HepG2 (cell line): ENCODE results near the gene ADGRD1. TPM values are rescaled to one million over a fixed set of nuclear protein-coding genes. Genes with fewer than 3 reads are reported as not detected.
A peak's percentile ranks its signal among the peaks of the same experiment; 100 is the strongest.

Experiments used
- ARHGAP35 ChIP-seq: sonication (generic); formaldehyde crosslinking; IDR thresholded peaks from 2 replicates; pipeline ENCODE4 v1.9.0; 2022; ENCODE audit warnings: mild to moderate bottlenecking, inconsistent platforms, moderate library complexity, missing genetic modification reagents, borderline replicate concordance
- ASH2L ChIP-seq: fragments of 300-600, 200-600 bp; sonication (generic); IDR thresholded peaks from 2 replicates; pipeline ENCODE4 v1.7.0; 2017; ENCODE audit warnings: low read depth, mild to moderate bottlenecking, moderate library complexity, mixed read lengths, low read length; ENCODE audit not compliant: insufficient read length
- CBFB ChIP-seq: sonication (generic); formaldehyde crosslinking; IDR thresholded peaks from 2 replicates; pipeline ENCODE4 v1.4.0; 2020; ENCODE audit warnings: missing genetic modification reagents
- CREB1 ChIP-seq, 2 experiments: fragments of 450-650 bp in 1 of 2; IDR thresholded peaks; 2 replicates each; pipeline ENCODE4 v1.6.1; 2016 to 2017; ENCODE audit warnings: control low read depth in 1 of 2, mild to moderate bottlenecking in 1 of 2, missing compliant biosample characterization in 1 of 2, missing genetic modification characterization in 1 of 2
- E2F2 ChIP-seq: sonication (generic); formaldehyde crosslinking; IDR thresholded peaks from 2 replicates; pipeline ENCODE4 v1.4.0; 2020; ENCODE audit warnings: missing genetic modification reagents, borderline replicate concordance
- MNT ChIP-seq: fragments of 450-650 bp; IDR thresholded peaks from 2 replicates; pipeline ENCODE4 v1.6.1; 2016
- NFYB ChIP-seq: sonication (generic); formaldehyde crosslinking; IDR thresholded peaks from 2 replicates; pipeline ENCODE4 v1.4.0; 2020; ENCODE audit warnings: missing genetic modification reagents
- NFYC ChIP-seq: IDR thresholded peaks from 2 replicates; pipeline ENCODE4 v1.6.1; 2016; ENCODE audit warnings: missing genetic modification reagents, missing compliant biosample characterization
- NR2F6 ChIP-seq, 2 experiments: IDR thresholded peaks; 2 replicates each; pipeline ENCODE4 v1.6.1; 2016; ENCODE audit warnings: antibody characterized with exemption in 1 of 2, mild to moderate bottlenecking in 1 of 2
- RCOR2 ChIP-seq: IDR thresholded peaks from 2 replicates; pipeline ENCODE4 v1.6.1; 2016; ENCODE audit warnings: missing biosample characterization, missing genetic modification reagents
- RFX1 ChIP-seq: fragments of 450-650 bp; IDR thresholded peaks from 2 replicates; pipeline ENCODE4 v1.6.1; 2017
- SETDB1 ChIP-seq: sonication (generic); formaldehyde crosslinking; IDR thresholded peaks from 2 replicates; pipeline ENCODE4 v1.5.1; 2020; ENCODE audit warnings: missing genetic modification reagents, mild to moderate bottlenecking, borderline replicate concordance
- STAT5B ChIP-seq: sonication (generic); formaldehyde crosslinking; IDR thresholded peaks from 2 replicates; pipeline ENCODE4 v1.4.0; 2020; ENCODE audit warnings: missing genetic modification reagents
- THAP11 ChIP-seq: IDR thresholded peaks from 2 replicates; pipeline ENCODE4 v1.6.1; 2016; ENCODE audit warnings: missing biosample characterization, missing genetic modification reagents
- TP53 ChIP-seq: sonication (generic); formaldehyde crosslinking; conservative IDR thresholded peaks from 2 replicates; pipeline ENCODE4 v1.4.0; 2020; ENCODE audit warnings: missing genetic modification reagents
- USF2 ChIP-seq, 2 experiments: sonication (generic) in 1 of 2; formaldehyde crosslinking in 1 of 2; IDR thresholded peaks; 2 replicates each; pipeline versions ENCODE4 v1.5.1 to v1.6.1; 2011 to 2020; ENCODE audit warnings: borderline replicate concordance in 1 of 2, low read depth in 1 of 2, low read length in 1 of 2, mild to moderate bottlenecking in 1 of 2, missing genetic modification reagents in 1 of 2, moderate library complexity in 1 of 2
- YEATS4 ChIP-seq: sonication (generic); formaldehyde crosslinking; IDR thresholded peaks from 2 replicates; pipeline ENCODE4 v1.4.0; 2020; ENCODE audit warnings: missing genetic modification reagents, borderline replicate concordance
- ZBTB7A ChIP-seq: sonication (generic); formaldehyde crosslinking; IDR thresholded peaks from 2 replicates; pipeline ENCODE4 v1.8.0; 2022; ENCODE audit warnings: mild to moderate bottlenecking, missing genetic modification reagents
- ZNF556 ChIP-seq: sonication (generic); formaldehyde crosslinking; IDR thresholded peaks from 2 replicates; pipeline ENCODE4 v1.4.0; 2020; ENCODE audit warnings: mild to moderate bottlenecking, missing genetic modification reagents, borderline replicate concordance
- polyA plus RNA-seq, 8 experiments: library from polyadenylated mRNA; depleted of rRNA in 3 of 8; stranded (reverse) in 7 of 8; unstranded in 1 of 8; fragments of >200 nt; fragmentation: Illumina TruSeq in 4 of 8; extraction: Trizol in 4 of 8; gene quantifications; 2 replicates each; pipeline versions ENCODE4 v1.2.1 to v1.2.3, GENCODE V29; 2011 to 2016; ENCODE audit warnings: low read depth in 4 of 8, missing spikeins in 1 of 8, mixed read lengths in 1 of 8; ENCODE audit not compliant: insufficient read depth in 1 of 8
- total RNA-seq, 5 experiments: library from RNA; depleted of rRNA; stranded (reverse); fragments of >200 nt; fragmentation: Illumina TruSeq; extraction: Trizol; gene quantifications; 2 replicates each; pipeline ENCODE4 v1.2.3, GENCODE V29; 2016; ENCODE audit warnings: low read depth in 1 of 5

The ADGRD1 gene
- total and polyA plus RNA-seq, 2 of the 13 experiments (the other 11 are each of a cell fraction or from before 2014, with no cell fraction given), result 0.46 to 12.4 TPM

GRCh38 chr12:131164096-131164872 lies 210.6 kb downstream of the ADGRD1 start (continued):
- TF ChIP-seq USF2 (IDR thresholded peaks at IDR 0.05; ENCODE audit: low read depth, low read length) (peak; percentile 22; the same call in 1 of the 2 replicates), USF2 (CRISPR knock-in tag; IDR thresholded peaks at IDR 0.05; ENCODE audit: borderline replicate concordance) (no peak), E2F2 (no peak), ARHGAP35 (no peak), NR2F6 (IDR thresholded peaks at IDR 0.05) (no peak), NR2F6 (CRISPR knock-in tag; IDR thresholded peaks at IDR 0.05) (no peak), NFYC (CRISPR knock-in tag) (peak; percentile 55), NFYB (CRISPR knock-in tag) (peak; percentile 55; the same call in 1 of the 2 replicates), THAP11 (no peak), ZBTB7A (CRISPR knock-in tag) (no peak), MNT (no peak), RCOR2 (CRISPR knock-in tag) (no peak), SETDB1 (CRISPR knock-in tag) (no peak), CBFB (no peak), RFX1 (no peak), STAT5B (CRISPR knock-in tag) (no peak), ZNF556 (CRISPR knock-in tag) (no peak), CREB1 (IDR thresholded peaks at IDR 0.05) (no peak), CREB1 (CRISPR knock-in tag; IDR thresholded peaks at IDR 0.05) (no peak), TP53 (CRISPR knock-in tag) (no peak), ASH2L (no peak), YEATS4 (CRISPR knock-in tag) (no peak)
